ENCODE measurements around the gene RSPO4.

RSPO4 gene

DNA sequence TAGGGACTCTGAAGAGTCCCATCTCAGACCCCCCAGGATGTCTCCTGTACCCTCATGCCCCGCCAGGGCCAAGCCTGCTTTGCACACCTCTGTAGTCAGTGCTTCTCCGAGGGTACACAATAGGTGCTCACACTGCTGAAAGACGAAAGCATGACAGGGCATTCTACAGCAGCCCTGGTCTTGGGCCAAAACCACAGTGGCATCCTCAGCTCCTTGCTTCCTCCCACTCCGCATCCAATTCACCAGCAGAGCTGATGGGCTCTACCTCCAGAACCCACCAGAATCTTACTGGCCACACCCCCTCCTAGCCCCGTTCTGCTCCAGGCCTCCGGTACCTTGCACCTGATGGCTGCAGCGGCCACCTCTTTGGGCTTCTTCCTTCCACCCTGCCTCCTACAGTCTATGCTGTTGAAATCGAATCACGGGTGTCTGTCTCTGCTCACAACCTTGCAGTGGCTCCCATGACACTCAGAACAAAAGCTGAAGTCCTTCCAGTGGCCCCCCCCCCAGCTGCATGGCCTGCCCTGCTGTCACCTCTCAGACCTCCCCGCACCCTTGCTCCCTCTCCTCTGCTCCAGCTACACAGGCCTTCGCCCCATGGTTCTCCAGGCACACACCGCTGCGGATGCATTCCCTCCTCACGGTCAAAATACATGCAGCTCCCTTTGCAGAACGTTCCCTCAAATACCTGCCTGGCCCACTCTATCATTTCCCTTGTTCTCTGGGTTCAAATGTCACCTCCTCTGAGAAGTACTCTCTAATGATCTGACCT is 87.2 kb downstream of the RSPO4 start:
- H3K4me1 Mint-ChIP-seq (ENCODE audit: low read depth in 2 of 2): peaks cover 2 to 8% of the 10 kb centered on the region in 2 donors
- no peak overlapping the region for H3K4me3 Mint-ChIP-seq
- no peaks in the 10 kb centered on the region for H3K9me3 Mint-ChIP-seq
- H3K36me3 Mint-ChIP-seq (ENCODE audit: insufficient read depth): peaks cover 3% of the 10 kb centered on the region
- ATAC-seq (replicated peaks) (no peak), DNase-seq (no peak)
- H3K27me3 Mint-ChIP-seq: peaks cover 20 to 54% of the 10 kb centered on the region in 2 donors
- H3K27ac Mint-ChIP-seq: no peak overlapping the region

- Mint-ChIP-seq H3K27ac (no peak overlapping the region), H3K9me3 (no peaks in the 10 kb centered on the region), H3K4me1 (ENCODE audit: low read depth in 2 of 2) (peaks cover 2 to 8% of the 10 kb centered on the region in 2 donors), H3K4me3 (no peak overlapping the region), H3K27me3 (peaks cover 20 to 54% of the 10 kb centered on the region in 2 donors), H3K36me3 (ENCODE audit: insufficient read depth) (peaks cover 3% of the 10 kb centered on the region)
- DNase-seq (no peak), ATAC-seq (replicated peaks) (no peak)
These were observed 88.7 kb downstream of the RSPO4 start for GRCh38 chr20:913306-913849.

DNA sequence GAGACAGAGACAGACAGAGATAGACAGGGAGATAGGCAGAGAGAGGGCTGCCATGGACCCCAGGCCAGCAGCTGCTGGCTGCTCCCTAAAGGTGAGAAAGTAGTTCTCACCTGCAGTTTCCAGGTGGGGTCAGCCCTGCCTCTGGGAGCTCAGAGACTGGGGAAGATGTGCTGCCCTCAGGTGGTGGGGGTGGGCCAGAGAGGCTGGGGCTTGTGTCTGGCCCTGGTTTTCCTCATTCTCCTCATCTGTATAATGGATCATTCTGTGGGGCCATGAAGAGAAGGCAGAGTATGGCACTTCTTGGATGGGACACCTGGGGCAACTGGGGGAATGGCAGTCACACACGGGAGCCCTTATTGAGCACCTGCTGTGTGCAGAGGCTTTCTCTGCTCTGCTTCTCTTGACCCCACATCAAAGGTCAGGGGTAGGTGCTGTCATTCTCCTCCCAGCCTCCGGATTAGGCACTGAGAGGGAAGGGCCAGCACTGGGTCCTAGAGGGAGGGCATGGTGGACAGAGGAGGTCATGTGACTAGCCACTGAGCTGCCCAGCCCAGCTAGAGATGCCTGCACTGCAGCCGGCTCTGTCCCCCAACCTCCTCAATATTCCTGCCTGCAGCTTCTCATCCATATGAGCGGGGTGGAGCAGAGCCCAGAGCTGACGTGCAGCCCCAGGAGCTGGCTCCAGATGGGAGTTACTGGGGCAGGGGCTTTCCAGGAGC is 90.1 kb downstream of the RSPO4 start:
- peaks cover 3% of the 10 kb centered on the region for H3K36me3 Mint-ChIP-seq (ENCODE audit: insufficient read depth)
- H3K4me3 Mint-ChIP-seq: no peak overlapping the region
- no peak for DNase-seq
- peaks cover 2 to 8% of the 10 kb centered on the region in 2 donors for H3K4me1 Mint-ChIP-seq (ENCODE audit: low read depth in 2 of 2)
- H3K27ac Mint-ChIP-seq: peak overlapping the region in 1 of 2 donors; percentile 4
- peaks cover 20 to 50% of the 10 kb centered on the region in 2 donors for H3K27me3 Mint-ChIP-seq
- ATAC-seq (replicated peaks): no peak
- H3K9me3 Mint-ChIP-seq: no peaks in the 10 kb centered on the region

GRCh38 chr20:910870-911770 is 91.0 kb downstream of the RSPO4 start:
- Mint-ChIP-seq H3K27ac (peak overlapping the region in 1 of 2 donors; percentile 4), H3K9me3 (no peaks in the 10 kb centered on the region), H3K4me1 (ENCODE audit: low read depth in 2 of 2) (peaks cover 2 to 8% of the 10 kb centered on the region in 2 donors), H3K36me3 (ENCODE audit: insufficient read depth) (peaks cover 3% of the 10 kb centered on the region), H3K4me3 (no peak overlapping the region), H3K27me3 (peaks cover 15 to 41% of the 10 kb centered on the region in 2 donors)
- no peak for ATAC-seq (replicated peaks)
- no peak for DNase-seq

GRCh38 chr20:910132-910869 is 91.8 kb downstream of the RSPO4 start:
- Mint-ChIP-seq H3K4me3 (no peak overlapping the region), H3K27ac (no peak overlapping the region), H3K27me3 (peaks cover 15 to 34% of the 10 kb centered on the region in 2 donors), H3K4me1 (ENCODE audit: low read depth in 2 of 2) (peaks cover 2 to 8% of the 10 kb centered on the region in 2 donors), H3K36me3 (ENCODE audit: insufficient read depth) (peaks cover 3% of the 10 kb centered on the region), H3K9me3 (no peaks in the 10 kb centered on the region)
- ATAC-seq (replicated peaks) (no peak), DNase-seq (no peak)

DNA sequence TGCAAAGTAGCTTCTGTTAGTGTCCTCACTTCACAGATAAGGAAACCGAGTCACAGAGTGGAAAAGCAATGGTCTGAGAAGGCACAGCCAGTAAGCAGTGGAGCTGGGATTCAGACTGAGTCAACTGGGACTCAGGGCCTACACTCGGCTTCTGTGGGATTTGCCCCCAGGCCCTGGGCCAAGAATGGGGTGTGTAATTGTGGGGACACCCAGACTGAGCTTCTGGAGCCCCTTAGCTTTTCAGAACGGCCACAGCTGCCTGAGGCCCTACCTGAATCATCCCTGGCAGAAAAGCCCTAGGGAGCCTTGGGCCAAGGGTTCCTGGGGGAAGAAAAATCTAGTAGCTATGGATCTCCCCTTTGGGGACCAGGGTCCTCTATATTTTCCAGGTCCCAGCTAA is 92.5 kb downstream of the RSPO4 start:
- Mint-ChIP-seq H3K4me3 (no peak overlapping the region), H3K27me3 (peaks cover 15 to 27% of the 10 kb centered on the region in 2 donors), H3K27ac (no peak overlapping the region), H3K9me3 (no peaks in the 10 kb centered on the region), H3K4me1 (ENCODE audit: low read depth in 2 of 2) (peaks cover 2 to 8% of the 10 kb centered on the region in 2 donors), H3K36me3 (ENCODE audit: insufficient read depth) (peaks cover 3% of the 10 kb centered on the region)
- no peak for ATAC-seq (replicated peaks)
- DNase-seq: no peak

All from effector memory CD8-positive, alpha-beta T cell (primary cell).